NB4 (cell line): ENCODE results near the gene NDUFB11.

Experiments used
- CTCF ChIP-seq: IDR thresholded peaks from one replicate; pipeline ENCODE4 v1.5.1; 2012; ENCODE audit warnings: low read depth, low read length
- MAX ChIP-seq: IDR thresholded peaks from 2 replicates; pipeline ENCODE4 v1.6.1; 2011; ENCODE audit warnings: low read depth, low read length
- MYC ChIP-seq: IDR thresholded peaks from 2 replicates; pipeline ENCODE4 v1.6.1; 2011; ENCODE audit warnings: low read depth, low read length
- POLR2A ChIP-seq: IDR thresholded peaks from 2 replicates; pipeline ENCODE4 v1.6.1; 2011; ENCODE audit warnings: mild to moderate bottlenecking; ENCODE audit not compliant: insufficient read length; ENCODE audit errors: extremely low read depth

GRCh38 chrX:47169273-47169672 lies 24.8 kb upstream of the NDUFB11 start:
- TF ChIP-seq CTCF: no peak
- no peak for TF ChIP-seq POLR2A
- TF ChIP-seq MAX: no peak
- TF ChIP-seq MYC: no peak
